ENCODE results near the gene STK38L.
"Not testable (repeated sequence)": the region's sequence is repeated elsewhere in the genome, so short reads cannot be mapped to it uniquely, and the experiment has no call there.

Gene STK38L

DNA sequence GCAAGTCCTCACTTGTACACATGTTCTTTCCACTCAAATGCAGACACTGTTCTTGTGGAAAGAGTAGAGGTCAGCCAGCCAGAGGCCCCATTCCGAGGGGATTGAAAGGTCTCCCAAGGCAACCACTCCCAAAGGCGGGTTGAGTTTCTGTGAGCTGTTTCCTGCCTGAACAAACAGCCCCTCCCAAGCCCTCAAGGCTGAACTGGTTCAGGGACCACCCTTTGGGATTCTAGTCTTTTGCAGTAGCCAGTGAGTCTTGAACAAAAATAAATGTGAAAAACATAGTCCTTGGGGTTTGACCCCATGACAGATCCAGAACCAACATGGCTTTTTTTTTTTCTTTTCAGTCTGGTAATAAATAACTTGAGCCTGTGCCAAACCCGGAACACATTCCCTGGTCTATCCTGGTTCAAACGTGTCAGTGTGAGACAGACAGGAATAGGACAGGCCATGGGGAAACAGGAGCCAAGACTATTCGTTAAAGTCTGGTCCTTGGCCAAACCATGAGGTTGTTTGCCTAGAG is 17.6 kb upstream of the STK38L start:
- no peak for DNase-seq (ENCODE audit: low read depth, low spot score)

DNA sequence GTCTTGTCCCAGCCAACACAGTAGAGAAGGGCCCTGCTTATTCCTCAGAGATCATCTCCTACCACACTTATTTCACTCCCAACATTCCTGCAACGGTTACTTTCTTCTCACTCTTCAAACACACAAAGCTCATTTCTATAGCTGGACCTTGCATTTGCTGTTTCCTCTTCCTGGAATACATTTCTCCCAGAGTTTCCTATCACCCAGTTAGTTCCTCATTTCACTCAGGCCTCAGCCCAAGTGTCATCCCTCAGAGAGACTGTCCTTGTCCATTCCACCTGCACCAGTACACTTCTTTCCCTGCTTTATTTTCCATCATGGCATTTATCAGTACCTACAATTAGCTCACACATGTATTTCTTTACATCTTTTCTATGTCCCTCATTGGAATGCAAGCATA is 14.7 kb upstream of the STK38L start:
- DNase-seq (ENCODE audit: low read depth, low spot score), result no peak

DNA sequence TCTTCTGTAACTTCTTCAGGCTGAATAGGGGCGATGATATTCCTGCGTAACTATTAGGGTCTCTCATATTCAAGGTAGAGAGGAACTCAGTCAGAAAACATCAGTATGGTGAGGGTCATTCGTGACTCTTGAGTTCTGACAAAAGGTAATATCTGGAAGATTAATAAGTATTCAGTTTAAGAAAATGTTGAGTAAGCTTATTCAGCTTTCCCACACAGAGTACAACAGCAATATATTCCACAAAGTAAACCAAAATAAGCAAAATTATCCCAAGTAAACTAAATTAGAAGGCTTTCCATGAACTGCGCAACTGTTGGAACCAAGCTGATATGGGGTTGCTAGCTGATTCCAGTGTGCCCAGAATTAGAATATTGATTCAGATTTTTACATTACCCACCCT is 12.7 kb upstream of the STK38L start:
- not testable (repeated sequence) for DNase-seq (ENCODE audit: low read depth, low spot score)

DNA sequence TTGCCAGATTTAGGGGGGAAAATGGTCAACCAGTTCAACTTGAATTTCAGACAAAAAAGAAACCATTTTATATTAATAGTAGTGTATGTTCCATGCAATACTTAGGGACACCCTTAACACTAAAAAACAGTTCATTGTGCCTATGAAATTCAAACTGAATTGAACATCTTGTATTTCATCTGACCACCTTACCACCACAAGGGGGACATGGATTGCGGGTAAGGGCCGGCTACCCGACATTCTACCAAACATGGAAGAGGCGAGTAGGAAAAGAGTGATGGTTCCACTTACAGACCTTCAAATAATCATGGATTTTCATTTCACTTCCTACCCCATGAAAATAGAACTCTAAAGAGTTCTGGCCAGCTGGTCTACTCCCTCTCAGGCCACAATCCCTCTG is 10.3 kb upstream of the STK38L start:
- no peak for DNase-seq (ENCODE audit: low read depth, low spot score)

GRCh38 chr12:27236498-27236897 is 7.6 kb upstream of the STK38L start:
- DNase-seq (ENCODE audit: low read depth, low spot score), result no peak

DNA sequence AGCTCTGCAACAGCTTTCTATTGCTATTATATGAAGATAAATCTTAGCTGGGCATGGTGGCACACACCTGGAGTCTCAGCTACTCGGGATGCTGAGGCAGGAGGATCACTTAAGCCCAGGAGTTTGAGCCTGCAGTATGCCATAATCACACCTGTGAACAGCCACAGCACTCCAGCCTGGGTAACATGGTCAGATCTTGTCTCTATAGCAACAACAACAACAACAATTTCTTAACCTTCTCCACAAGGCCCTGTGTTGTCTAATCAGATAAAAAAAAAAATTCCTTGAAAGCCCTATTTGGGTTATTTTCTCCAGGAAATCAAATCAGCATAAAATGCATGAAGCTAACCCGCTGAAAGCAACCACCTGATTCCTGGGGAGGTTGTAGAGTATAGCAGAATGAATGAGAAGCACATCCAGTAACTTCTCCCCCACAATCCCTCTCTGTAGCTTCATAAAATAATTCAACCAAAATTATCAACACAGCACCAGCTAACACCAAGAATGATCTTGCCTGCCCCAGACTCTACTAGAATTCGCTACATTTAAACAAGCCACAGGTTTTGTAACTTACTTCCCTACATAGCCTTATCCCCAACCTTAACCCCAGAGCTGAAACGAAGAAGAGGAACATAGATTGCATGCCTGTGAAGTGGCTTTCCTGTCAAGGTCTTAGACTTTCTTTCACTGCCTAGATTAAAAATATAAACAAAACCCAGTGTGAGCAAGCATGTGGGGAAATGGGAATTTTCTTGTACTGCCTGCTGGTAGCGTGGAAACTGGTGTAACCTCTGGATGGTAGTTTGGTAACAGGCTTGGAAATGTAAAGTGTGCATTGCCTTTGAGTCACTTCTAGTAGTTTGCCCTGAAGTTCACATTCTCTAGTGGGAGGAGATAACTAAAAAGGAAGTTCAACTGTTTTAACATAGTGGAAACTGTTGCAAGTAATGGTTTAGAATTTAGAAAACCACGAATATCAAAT is 6.0 kb upstream of the STK38L start:
- DNase-seq (ENCODE audit: low read depth, low spot score), result no peak

GRCh38 chr12:27243006-27243405 is 1.1 kb upstream of the STK38L start:
- no peak for DNase-seq (ENCODE audit: low read depth, low spot score)

- DNase-seq (ENCODE audit: low read depth, low spot score), result no peak
These were observed 803 bp downstream of the STK38L start for GRCh38 chr12:27244689-27245488.

GRCh38 chr12:27246141-27246540 is 2.1 kb downstream of the STK38L start:
- DNase-seq (ENCODE audit: low read depth, low spot score), result no peak

GRCh38 chr12:27246774-27247173 is 2.7 kb downstream of the STK38L start:
- no peak for DNase-seq (ENCODE audit: low read depth, low spot score)

GRCh38 chr12:27252934-27253333 is 8.8 kb downstream of the STK38L start:
- no peak for DNase-seq (ENCODE audit: low read depth, low spot score)

- no peak for DNase-seq (ENCODE audit: low read depth, low spot score)
These were observed 9.3 kb downstream of the STK38L start for GRCh38 chr12:27253347-27253746.

GRCh38 chr12:27255806-27256205 is 11.7 kb downstream of the STK38L start:
- no peak for DNase-seq (ENCODE audit: low read depth, low spot score)

- DNase-seq (ENCODE audit: low read depth, low spot score), result no peak
These were observed 13.2 kb downstream of the STK38L start for GRCh38 chr12:27257104-27257843.

GRCh38 chr12:27260746-27261145 is 16.7 kb downstream of the STK38L start:
- no peak for DNase-seq (ENCODE audit: low read depth, low spot score)

- no peak for DNase-seq (ENCODE audit: low read depth, low spot score)
These were observed 17.8 kb downstream of the STK38L start for GRCh38 chr12:27261866-27262265.

- no peak for DNase-seq (ENCODE audit: low read depth, low spot score)
These were observed 26.1 kb downstream of the STK38L start for GRCh38 chr12:27270148-27270547.

DNA sequence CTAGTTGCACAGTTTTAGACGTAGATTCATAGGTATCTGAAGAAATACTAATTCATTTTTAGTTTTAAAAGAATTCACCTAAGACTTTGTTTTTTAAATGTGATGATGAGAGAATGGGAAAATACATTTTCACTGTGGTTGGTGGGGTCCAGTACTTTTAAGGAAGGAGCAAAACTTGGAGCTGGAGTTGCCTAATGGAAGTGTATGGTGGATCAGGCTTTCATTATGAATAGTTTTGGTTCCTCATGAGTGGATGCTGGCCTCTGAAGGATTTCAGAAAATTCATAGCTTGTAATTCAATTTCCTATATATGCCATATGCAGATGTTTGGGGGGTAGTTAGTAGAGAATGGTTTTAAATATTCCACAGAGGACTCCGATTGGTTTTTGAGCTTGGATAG is 27.1 kb downstream of the STK38L start:
- DNase-seq (ENCODE audit: low read depth, low spot score), result no peak

DNA sequence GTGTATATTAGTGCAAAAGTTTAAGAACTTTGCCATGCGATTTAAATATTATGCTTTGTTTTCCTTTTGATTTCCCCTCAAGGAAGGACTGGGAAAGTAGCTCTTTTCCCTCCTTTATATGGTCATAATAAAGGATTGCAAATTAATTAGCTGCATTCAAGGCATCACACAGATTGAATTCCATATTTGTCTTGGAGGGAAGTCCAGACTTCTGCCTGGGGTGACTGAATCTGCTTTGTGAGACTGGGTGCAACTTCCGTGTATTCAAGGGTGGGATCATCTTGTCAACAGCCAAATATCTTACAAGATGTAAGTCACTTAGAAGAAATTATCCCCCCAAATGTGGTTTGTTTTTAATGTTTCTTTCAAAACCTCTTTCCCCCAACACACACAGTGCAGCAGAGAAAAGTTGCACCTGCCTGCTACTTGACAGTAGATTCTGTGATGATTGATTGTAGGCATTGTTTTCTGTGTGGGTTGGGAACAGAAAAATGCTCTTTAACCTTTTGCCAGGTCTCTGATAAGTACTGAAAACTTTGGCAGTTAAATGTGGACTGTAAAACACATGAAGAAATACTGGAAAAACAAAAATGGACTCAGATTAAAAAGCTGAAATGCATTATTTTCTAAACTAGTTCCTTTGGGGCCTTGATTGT is 28.4 kb downstream of the STK38L start:
- no peak for DNase-seq (ENCODE audit: low read depth, low spot score)

- DNase-seq (ENCODE audit: low read depth, low spot score), result no peak
These were observed 29.0 kb downstream of the STK38L start for GRCh38 chr12:27273114-27273513.

DNA sequence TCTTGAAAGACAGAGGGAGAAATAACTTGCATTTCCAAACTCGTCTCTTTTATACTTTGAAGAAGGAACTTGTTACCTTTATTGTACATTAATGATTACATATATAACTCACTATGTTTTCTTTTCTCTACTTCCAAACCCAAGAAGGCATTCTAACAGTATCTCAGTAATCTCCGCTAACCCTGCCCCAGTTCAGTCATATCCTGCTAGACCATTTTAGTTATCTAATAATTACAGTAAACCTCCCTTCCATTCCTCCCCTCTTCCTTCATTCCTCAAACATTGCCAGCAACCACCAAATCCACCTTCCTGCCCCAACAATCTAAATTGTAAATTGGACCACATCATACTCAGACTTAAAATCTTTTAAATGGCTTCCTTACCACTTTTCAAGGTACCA is 30.6 kb downstream of the STK38L start:
- no peak for DNase-seq (ENCODE audit: low read depth, low spot score)
